ENCODE results near the gene ROPN1L.
A peak's percentile ranks its signal among the peaks of the same experiment; 100 is the strongest.

Gene ROPN1L

GRCh38 chr5:10445352-10445751 lies 3.7 kb downstream of the ROPN1L start:
- Mint-ChIP-seq H3K27ac (no peak overlapping the region), H3K36me3 (no peaks in the 10 kb centered on the region), H3K4me3 (peak overlapping the region; percentile 77), H3K9me3 (no peaks in the 10 kb centered on the region), H3K4me1 (peaks cover 52% of the 10 kb centered on the region), H3K27me3 (no peaks in the 10 kb centered on the region)

GRCh38 chr5:10446490-10446889 lies 4.8 kb downstream of the ROPN1L start:
- Mint-ChIP-seq H3K27ac (no peak overlapping the region), H3K4me1 (peaks cover 53% of the 10 kb centered on the region), H3K4me3 (no peak overlapping the region), H3K36me3 (no peaks in the 10 kb centered on the region), H3K27me3 (no peaks in the 10 kb centered on the region), H3K9me3 (no peaks in the 10 kb centered on the region)

- Mint-ChIP-seq H3K9me3 (no peaks in the 10 kb centered on the region), H3K36me3 (no peaks in the 10 kb centered on the region), H3K4me1 (peaks cover 54% of the 10 kb centered on the region), H3K27me3 (no peaks in the 10 kb centered on the region), H3K27ac (no peak overlapping the region), H3K4me3 (no peak overlapping the region)
Measured at GRCh38 chr5:10447041-10447440, 5.4 kb downstream of the ROPN1L start.

GRCh38 chr5:10448754-10449360 lies 7.2 kb downstream of the ROPN1L start:
- Mint-ChIP-seq H3K4me3 (no peak overlapping the region), H3K27me3 (no peaks in the 10 kb centered on the region), H3K27ac (no peak overlapping the region)

GRCh38 chr5:10451137-10451824 lies 9.6 kb downstream of the ROPN1L start:
- Mint-ChIP-seq H3K4me3 (no peak overlapping the region), H3K4me1 (peaks cover 32% of the 10 kb centered on the region), H3K9me3 (no peaks in the 10 kb centered on the region), H3K27ac (no peak overlapping the region), H3K27me3 (no peaks in the 10 kb centered on the region), H3K36me3 (no peaks in the 10 kb centered on the region)

More at GRCh38 chr5:10448754-10449360, 7.2 kb downstream of the ROPN1L start:
- Mint-ChIP-seq H3K9me3 (no peaks in the 10 kb centered on the region), H3K4me1 (peaks cover 48% of the 10 kb centered on the region), H3K36me3 (no peaks in the 10 kb centered on the region)

GRCh38 chr5:10452768-10453331 lies 11.2 kb downstream of the ROPN1L start:
- Mint-ChIP-seq H3K4me3 (no peak overlapping the region), H3K36me3 (no peaks in the 10 kb centered on the region), H3K9me3 (no peaks in the 10 kb centered on the region), H3K27me3 (no peaks in the 10 kb centered on the region), H3K4me1 (peaks cover 20% of the 10 kb centered on the region), H3K27ac (peak overlapping the region; percentile 57)

GRCh38 chr5:10453545-10453944 lies 11.9 kb downstream of the ROPN1L start:
- Mint-ChIP-seq H3K27ac (no peak overlapping the region), H3K27me3 (no peaks in the 10 kb centered on the region), H3K4me3 (no peak overlapping the region), H3K4me1 (peaks cover 19% of the 10 kb centered on the region), H3K9me3 (no peaks in the 10 kb centered on the region), H3K36me3 (no peaks in the 10 kb centered on the region)

- Mint-ChIP-seq H3K4me1 (peaks cover 13% of the 10 kb centered on the region), H3K9me3 (no peaks in the 10 kb centered on the region), H3K4me3 (no peak overlapping the region), H3K27me3 (no peaks in the 10 kb centered on the region), H3K36me3 (no peaks in the 10 kb centered on the region), H3K27ac (no peak overlapping the region)
Measured at GRCh38 chr5:10454591-10455276, 13.1 kb downstream of the ROPN1L start.

GRCh38 chr5:10455277-10455670 lies 13.6 kb downstream of the ROPN1L start:
- H3K4me1 Mint-ChIP-seq, result peaks cover 13% of the 10 kb centered on the region
- H3K27me3 Mint-ChIP-seq, result no peaks in the 10 kb centered on the region
- H3K36me3 Mint-ChIP-seq, result no peaks in the 10 kb centered on the region
- H3K9me3 Mint-ChIP-seq, result no peaks in the 10 kb centered on the region
- no peak overlapping the region for H3K27ac Mint-ChIP-seq
- H3K4me3 Mint-ChIP-seq, result no peak overlapping the region

- Mint-ChIP-seq H3K4me1 (peaks cover 7% of the 10 kb centered on the region), H3K4me3 (no peak overlapping the region), H3K27ac (no peak overlapping the region)
Measured at GRCh38 chr5:10456583-10457420, 15.1 kb downstream of the ROPN1L start.

GRCh38 chr5:10457682-10458574 lies 16.2 kb downstream of the ROPN1L start:
- no peaks in the 10 kb centered on the region for H3K36me3 Mint-ChIP-seq
- H3K4me3 Mint-ChIP-seq, result no peak overlapping the region
- no peaks in the 10 kb centered on the region for H3K9me3 Mint-ChIP-seq
- no peak overlapping the region for H3K27ac Mint-ChIP-seq
- H3K4me1 Mint-ChIP-seq, result peaks cover 2% of the 10 kb centered on the region
- no peaks in the 10 kb centered on the region for H3K27me3 Mint-ChIP-seq

More at GRCh38 chr5:10456583-10457420, 15.1 kb downstream of the ROPN1L start:
- Mint-ChIP-seq H3K9me3 (no peaks in the 10 kb centered on the region), H3K27me3 (no peaks in the 10 kb centered on the region), H3K36me3 (no peaks in the 10 kb centered on the region)

- Mint-ChIP-seq H3K36me3 (peaks cover 4% of the 10 kb centered on the region), H3K27me3 (no peaks in the 10 kb centered on the region), H3K4me3 (no peak overlapping the region), H3K27ac (no peak overlapping the region), H3K4me1 (no peaks in the 10 kb centered on the region), H3K9me3 (no peaks in the 10 kb centered on the region)
Measured at GRCh38 chr5:10459080-10460055, 17.7 kb downstream of the ROPN1L start.

GRCh38 chr5:10460252-10460906 lies 18.7 kb downstream of the ROPN1L start:
- Mint-ChIP-seq H3K27ac (no peak overlapping the region), H3K9me3 (no peaks in the 10 kb centered on the region)

More at GRCh38 chr5:10460252-10460906, 18.7 kb downstream of the ROPN1L start:
- Mint-ChIP-seq H3K36me3 (peaks cover 5% of the 10 kb centered on the region), H3K4me1 (no peaks in the 10 kb centered on the region), H3K4me3 (no peak overlapping the region), H3K27me3 (no peaks in the 10 kb centered on the region)

Data from activated naive CD4-positive, alpha-beta T cell treated with anti-CD3 and anti-CD28 coated beads, Interleukin-2, amount 50 U/mL, for 24 hours (primary cell).